WERI-Rb-1 (cell line): ENCODE measurements around the gene SLC25A19.

ENCODE experiments used
- DNase-seq: peaks from one replicate; pipeline ENCODE4 v3.0.0-alpha.2; 2020
- H3K27ac ChIP-seq: fragments of 250-450 bp; sonication (Bioruptor Pico); 2 replicates; pipeline ENCODE4 v1.5.1; 2020; ENCODE audit warnings: mild to moderate bottlenecking, moderate library complexity
- H3K27me3 ChIP-seq: fragments of 250-450 bp; sonication (Bioruptor Pico); 2 replicates; pipeline ENCODE4 v1.5.1; 2021; ENCODE audit warnings: mild to moderate bottlenecking, low read depth, moderate library complexity; ENCODE audit not compliant: insufficient read depth, severe bottlenecking
- H3K36me3 ChIP-seq: fragments of 250-450 bp; sonication (Bioruptor Pico); 2 replicates; pipeline ENCODE4 v1.5.1; 2020; ENCODE audit warnings: mild to moderate bottlenecking, moderate library complexity
- H3K4me3 ChIP-seq: 2 replicates; pipeline ENCODE4 v1.5.1; 2011; ENCODE audit warnings: low read depth, mild to moderate bottlenecking, control low read depth, low read length
- H3K9me3 ChIP-seq: fragments of 250-450 bp; sonication (Bioruptor Pico); 2 replicates; pipeline ENCODE4 v1.5.1; 2021; ENCODE audit warnings: mild to moderate bottlenecking, moderate library complexity; ENCODE audit not compliant: severe bottlenecking
- TF ChIP-seq, protein P1 (sequence below): IDR thresholded peaks from 2 replicates; pipeline ENCODE4 v1.5.1; 2011; ENCODE audit warnings: low read depth, mild to moderate bottlenecking, control low read depth, inconsistent platforms, low read length

SLC25A19 gene

DNA sequence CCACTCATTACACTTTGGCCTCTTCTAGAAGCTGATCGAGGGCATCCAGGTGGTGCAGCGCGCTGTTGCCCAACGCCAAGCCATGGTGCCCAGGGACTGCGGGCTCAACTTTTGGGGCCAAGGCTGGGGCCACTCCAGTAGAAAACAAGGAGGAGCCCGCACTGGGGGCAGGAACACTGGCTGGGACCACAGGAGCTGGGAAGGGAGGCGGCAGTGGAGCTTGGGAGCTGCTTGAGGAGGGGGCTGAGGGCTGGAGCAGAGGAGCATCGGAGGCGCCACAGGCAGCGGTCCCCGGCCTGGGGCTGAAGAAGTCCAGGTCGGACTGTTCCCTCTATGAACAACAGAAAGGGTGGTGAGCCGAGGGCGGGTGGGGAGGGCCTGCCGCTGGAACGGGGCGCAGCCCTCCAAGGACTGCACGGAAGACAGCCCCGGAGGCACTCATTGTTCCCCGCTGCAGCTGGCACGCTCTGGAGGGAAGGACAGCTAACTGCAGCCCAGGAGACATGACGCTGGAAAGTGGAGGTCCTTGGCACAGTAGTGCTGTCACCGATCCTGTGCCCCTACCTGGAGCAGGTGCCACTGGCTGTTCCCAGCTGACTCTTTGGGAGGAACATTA, 49.3 kb downstream of the SLC25A19 start:
- H3K27me3 ChIP-seq: no peaks in the 10 kb centered on the region
- H3K4me3 ChIP-seq: no peak overlapping the region
- peaks cover 97% of the 10 kb centered on the region for H3K36me3 ChIP-seq
- TF ChIP-seq, protein P1, sequence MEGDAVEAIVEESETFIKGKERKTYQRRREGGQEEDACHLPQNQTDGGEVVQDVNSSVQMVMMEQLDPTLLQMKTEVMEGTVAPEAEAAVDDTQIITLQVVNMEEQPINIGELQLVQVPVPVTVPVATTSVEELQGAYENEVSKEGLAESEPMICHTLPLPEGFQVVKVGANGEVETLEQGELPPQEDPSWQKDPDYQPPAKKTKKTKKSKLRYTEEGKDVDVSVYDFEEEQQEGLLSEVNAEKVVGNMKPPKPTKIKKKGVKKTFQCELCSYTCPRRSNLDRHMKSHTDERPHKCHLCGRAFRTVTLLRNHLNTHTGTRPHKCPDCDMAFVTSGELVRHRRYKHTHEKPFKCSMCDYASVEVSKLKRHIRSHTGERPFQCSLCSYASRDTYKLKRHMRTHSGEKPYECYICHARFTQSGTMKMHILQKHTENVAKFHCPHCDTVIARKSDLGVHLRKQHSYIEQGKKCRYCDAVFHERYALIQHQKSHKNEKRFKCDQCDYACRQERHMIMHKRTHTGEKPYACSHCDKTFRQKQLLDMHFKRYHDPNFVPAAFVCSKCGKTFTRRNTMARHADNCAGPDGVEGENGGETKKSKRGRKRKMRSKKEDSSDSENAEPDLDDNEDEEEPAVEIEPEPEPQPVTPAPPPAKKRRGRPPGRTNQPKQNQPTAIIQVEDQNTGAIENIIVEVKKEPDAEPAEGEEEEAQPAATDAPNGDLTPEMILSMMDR: no peak
- H3K9me3 ChIP-seq: no peaks in the 10 kb centered on the region
- no peak for DNase-seq
- H3K27ac ChIP-seq: peak overlapping the region; percentile 48

DNA sequence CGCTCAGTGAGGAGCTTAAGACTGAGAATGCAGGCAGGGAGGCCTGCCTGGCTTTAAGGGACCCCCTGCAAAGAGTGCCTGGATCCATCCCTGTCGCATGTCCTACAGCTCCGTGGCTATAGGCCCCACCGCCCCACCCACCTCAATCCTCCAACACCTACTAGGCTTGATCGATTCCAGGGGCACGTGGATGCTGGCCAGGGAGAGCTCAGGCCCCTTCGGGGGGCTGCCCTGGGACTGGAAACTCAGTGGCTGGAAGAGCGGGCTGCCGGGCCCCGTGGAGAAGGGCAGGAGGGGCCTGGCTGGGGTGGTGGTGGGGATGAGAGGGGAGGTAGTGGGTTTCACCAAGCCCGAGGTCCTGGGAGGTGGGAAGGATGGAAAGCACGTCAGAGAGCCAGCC, 50.0 kb downstream of the SLC25A19 start:
- Histone ChIP-seq H3K27ac (peak overlapping the region; percentile 3; the same call in 1 of the 2 replicates), H3K36me3 (peaks cover 97% of the 10 kb centered on the region), H3K9me3 (no peaks in the 10 kb centered on the region), H3K4me3 (no peak overlapping the region), H3K27me3 (no peaks in the 10 kb centered on the region)
- TF ChIP-seq, protein P1: no peak
- no peak for DNase-seq

DNA sequence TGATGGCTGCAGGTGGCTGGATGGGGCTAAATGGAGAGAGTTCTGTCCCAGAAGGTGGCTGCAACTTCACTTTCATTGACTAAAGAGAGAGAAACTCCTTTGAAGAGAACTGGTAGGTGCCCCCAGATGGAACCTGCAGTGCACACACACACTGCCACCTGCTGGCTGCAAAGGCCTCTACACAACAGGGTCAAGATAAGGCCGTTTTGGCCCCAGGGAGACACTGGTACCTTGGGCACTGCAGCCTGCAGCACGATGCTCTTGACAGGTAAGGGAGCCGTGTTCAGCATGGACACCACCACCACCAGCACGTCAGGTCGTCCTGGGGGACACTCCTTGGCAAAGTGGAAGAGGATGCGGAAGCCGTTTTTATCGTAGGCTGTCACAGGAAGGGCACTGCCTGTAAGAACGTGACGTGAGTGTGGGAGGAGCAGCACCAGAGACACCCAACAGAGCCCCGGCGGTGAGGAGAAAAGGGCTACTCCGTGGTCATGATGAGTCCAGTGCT, 50.5 kb downstream of the SLC25A19 start:
- TF ChIP-seq, protein P1: peak; percentile 97
- Histone ChIP-seq H3K27me3 (no peaks in the 10 kb centered on the region), H3K4me3 (no peak overlapping the region), H3K36me3 (peaks cover 97% of the 10 kb centered on the region), H3K27ac (peak overlapping the region; percentile 22; the same call in 1 of the 2 replicates), H3K9me3 (no peaks in the 10 kb centered on the region)
- DNase-seq: peak; percentile 81

DNA sequence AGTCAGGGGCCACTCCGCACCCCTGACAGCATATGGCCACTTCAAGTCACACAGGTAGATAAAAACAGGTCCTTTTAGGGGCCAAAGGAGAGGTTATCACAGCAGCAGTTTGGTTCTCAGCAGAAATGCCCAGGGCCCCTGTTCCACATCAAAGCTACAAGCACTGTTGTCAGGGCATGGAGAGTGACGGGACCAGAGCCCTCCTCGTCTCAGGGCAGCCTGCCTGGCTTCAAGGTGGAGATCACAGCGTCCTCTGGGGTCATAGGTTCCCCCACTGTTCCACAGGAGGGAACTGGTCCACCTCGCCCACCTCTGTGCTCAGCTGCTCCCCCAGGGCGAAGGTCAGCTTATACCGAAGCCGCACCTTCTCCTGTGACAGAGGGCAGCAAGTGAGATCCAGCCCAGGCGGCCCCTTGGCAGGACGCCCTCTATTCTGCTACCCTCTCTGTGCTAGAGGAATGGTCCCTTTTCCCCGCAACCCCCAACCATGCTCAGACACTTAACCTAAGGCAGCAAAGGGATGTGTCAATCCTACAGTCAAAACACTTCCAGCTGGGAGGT, 51.1 kb downstream of the SLC25A19 start:
- Histone ChIP-seq H3K4me3 (no peak overlapping the region), H3K36me3 (peaks cover 97% of the 10 kb centered on the region), H3K9me3 (no peaks in the 10 kb centered on the region), H3K27ac (0 out of 2 replicates have a peak overlapping the region, but pooled peaks have one; percentile 22), H3K27me3 (no peaks in the 10 kb centered on the region)
- TF ChIP-seq, protein P1: no peak
- no peak for DNase-seq

DNA sequence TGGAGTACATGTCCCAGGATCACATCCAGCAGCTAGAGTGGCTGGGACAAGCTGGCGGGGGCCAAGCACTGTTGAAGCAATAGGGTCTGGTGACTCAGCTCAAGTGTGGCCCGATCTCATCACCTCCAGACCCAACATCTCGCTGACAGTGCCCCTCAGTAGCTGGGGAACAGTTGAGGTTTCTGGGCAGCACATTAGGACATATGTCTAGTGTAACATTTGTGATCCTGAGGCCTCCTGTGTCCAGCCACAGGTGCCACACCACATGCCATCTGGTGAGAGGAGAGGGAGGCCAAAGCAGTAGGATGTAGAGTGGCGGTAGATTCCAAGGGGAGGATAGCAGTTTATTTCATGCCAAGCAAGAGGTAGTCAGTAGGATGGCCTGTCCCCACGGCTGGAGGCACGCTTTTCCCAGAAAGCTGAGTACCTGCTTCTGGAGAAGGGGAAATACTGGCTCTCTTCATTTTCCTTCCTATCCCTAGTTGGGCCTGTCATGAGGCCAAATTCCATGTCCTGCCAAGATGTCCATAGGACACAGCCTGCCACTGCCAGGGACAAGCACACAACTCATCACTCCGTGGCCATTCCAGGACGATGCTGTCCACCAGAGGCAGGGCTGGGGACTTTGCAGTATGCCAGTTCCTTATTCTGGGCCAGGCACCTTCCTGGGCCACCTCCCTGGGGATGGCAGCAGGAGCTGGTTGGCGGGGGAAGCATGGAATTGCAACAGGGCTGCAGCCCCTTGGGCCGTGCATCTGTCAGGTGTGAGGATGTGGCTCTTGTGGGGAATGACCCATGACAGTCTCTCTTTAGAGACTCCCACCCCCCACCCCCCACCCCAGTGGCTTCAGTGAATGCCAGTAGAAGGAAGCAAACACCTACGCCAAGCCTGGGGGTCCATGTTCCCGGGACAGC, 51.9 kb downstream of the SLC25A19 start:
- Histone ChIP-seq H3K27me3 (no peaks in the 10 kb centered on the region), H3K4me3 (no peak overlapping the region), H3K27ac (no peak overlapping the region; the same call in 1 of the 2 replicates), H3K9me3 (no peaks in the 10 kb centered on the region), H3K36me3 (peaks cover 97% of the 10 kb centered on the region)
- no peak for DNase-seq
- TF ChIP-seq, protein P1: no peak
